ENCODE data around the gene IL12RB1.
"Not testable (repeated sequence)": the region's sequence is repeated elsewhere in the genome, so short reads cannot be mapped to it uniquely, and the experiment has no call there.

The IL12RB1 gene

GRCh38 chr19:18110609-18111232 lies 24.0 kb upstream of the IL12RB1 start:
- no peak for DNase-seq

DNA sequence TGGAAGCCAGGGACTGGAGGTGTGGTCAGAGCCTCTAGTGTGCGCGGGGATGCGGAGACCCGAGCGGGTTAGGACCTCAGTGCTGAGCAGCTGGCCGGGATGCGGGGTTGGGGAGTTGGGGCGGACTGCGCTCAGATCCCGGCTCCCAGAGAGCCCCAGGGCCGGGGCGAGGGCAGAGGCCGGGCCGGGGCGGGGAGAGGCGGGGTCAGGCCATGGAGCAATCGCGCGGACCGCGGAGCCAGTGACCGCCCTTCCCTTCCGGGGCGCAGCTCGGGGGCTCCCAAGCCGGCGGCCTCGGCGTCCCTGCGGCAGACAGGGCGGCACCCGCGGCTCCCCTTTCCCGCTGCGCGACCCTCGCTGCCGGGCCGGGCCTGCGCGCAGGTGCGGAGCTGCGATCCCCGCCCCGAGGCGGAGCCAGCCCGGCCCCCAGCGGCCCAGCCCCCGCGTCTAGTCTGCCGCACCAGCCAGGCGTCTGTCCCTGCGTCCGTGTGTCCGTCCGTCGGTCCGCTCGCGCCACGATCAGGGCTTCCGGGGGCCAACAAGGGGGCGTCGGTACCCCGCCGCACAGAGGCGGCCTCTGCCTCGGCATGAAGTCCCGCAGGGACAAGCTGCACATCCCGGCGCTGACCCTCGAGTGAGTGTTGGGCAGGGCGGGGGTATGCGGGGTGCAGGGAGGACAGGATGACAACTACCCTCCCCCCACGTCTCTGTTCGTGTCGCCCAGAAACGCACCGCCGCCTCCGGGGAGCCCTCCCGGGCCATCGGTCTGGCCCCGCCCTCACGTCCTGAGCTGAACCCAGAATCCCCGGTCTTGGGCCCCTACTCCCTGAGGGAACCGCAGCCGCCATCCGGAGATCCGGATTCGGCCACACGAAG lies 23.2 kb upstream of the IL12RB1 start:
- DNase-seq: no peak

GRCh38 chr19:18109341-18109732 lies 22.6 kb upstream of the IL12RB1 start:
- no peak for DNase-seq

GRCh38 chr19:18108897-18109296 lies 22.2 kb upstream of the IL12RB1 start:
- DNase-seq: no peak

DNA sequence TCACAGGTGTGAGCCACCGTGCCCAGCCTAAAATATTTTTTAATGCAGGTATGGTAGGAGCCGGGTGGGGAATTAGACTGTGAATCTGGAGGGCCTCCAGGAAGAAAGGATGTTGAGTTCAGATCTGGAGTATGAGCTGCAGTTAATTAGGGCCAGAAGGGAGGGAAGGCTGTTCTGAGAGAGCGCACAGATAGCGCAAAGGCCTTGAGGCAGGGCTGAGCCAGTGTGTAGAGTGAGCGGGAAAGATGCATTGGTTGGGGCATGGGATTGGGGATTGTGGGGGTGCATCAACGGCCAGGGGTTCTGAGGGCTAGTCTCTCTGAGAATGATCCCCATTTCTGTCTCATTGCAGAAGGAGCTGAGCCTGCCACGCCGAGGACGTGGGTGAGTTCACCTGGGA lies 20.5 kb upstream of the IL12RB1 start:
- DNase-seq: no peak

DNA sequence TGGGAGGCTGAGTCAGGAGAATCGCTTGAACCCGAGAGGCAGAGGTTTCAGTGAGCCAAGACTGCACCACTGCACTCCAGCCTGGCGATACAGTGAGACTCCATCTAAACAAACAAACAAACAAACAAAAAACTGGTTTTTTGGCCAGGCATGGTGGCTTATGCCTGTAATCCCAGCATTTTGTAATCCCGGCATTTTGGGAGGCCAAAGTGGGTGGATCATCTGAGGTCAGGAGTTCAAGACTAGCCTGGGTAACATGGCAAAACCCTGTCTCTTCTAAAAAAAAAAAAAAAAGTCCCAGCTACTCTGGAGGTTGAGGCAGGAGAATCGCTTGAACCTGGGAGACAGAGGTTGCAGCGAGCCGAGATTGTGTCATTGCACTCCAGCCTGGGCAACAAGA lies 18.5 kb upstream of the IL12RB1 start:
- DNase-seq: not testable (repeated sequence)

GRCh38 chr19:18104793-18105131 lies 18.0 kb upstream of the IL12RB1 start:
- no peak for DNase-seq

GRCh38 chr19:18102916-18103542 lies 16.3 kb upstream of the IL12RB1 start:
- no peak for DNase-seq

GRCh38 chr19:18101268-18101667 lies 14.5 kb upstream of the IL12RB1 start:
- no peak for DNase-seq

GRCh38 chr19:18100710-18101109 lies 14.0 kb upstream of the IL12RB1 start:
- no peak for DNase-seq

DNA sequence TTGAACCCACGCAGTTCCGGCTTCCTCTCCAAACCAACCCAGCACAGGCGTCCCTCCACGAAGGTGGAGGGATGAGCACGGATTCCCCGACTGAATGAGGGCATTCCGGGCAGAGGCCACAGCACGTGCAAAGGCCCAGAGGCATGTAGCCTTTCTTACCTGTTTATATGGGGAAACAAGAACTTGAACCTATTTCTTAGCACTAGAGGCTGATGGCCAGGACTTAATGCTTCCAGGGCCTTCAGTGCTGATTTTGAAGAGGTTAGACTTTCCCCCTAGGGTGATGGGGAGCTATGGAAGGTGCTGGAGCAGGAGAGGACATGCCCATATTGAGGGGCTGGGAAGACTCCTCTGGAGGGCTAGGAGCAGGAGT lies 12.9 kb upstream of the IL12RB1 start:
- no peak for DNase-seq

DNA sequence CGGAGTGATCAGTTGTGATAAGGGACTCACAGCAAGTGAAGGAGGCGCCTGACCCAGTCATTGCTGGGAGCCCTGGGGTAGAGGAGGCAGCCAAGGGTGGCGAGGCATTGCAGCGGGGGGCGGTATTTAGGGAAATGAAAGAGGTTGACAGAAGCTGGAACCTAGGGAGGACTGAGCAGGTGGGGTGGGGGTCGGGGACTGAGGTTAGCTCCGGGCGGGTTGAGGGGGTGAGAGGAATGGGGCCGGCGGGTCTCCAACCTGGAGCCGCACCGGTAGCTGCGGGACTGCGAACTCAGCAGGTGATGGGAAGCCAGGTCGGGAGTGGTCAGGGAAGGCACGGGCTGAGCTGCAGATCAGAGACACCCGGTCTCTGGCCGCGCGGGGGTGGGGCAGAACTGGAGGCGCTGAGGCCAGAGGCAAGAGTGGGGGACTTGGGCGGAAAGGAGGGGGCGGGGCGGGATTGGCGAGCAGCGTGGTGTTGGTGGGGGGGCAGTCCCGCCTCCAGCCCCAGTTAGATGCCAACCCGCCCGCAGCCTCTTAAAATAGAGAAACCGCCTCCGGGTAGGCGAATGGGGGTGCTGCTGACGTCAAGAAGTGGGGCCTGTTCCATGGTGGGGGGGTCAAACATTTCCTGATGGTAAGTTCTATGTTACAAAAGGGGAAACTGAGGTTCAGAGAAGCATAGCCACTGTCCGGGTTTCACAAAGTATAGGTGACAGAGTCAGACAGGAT lies 12.3 kb upstream of the IL12RB1 start:
- DNase-seq: no peak

- peak in 1 of 2 experiments; percentile 23 for DNase-seq
These were observed 11.5 kb upstream of the IL12RB1 start for GRCh38 chr19:18097993-18098890.

DNA sequence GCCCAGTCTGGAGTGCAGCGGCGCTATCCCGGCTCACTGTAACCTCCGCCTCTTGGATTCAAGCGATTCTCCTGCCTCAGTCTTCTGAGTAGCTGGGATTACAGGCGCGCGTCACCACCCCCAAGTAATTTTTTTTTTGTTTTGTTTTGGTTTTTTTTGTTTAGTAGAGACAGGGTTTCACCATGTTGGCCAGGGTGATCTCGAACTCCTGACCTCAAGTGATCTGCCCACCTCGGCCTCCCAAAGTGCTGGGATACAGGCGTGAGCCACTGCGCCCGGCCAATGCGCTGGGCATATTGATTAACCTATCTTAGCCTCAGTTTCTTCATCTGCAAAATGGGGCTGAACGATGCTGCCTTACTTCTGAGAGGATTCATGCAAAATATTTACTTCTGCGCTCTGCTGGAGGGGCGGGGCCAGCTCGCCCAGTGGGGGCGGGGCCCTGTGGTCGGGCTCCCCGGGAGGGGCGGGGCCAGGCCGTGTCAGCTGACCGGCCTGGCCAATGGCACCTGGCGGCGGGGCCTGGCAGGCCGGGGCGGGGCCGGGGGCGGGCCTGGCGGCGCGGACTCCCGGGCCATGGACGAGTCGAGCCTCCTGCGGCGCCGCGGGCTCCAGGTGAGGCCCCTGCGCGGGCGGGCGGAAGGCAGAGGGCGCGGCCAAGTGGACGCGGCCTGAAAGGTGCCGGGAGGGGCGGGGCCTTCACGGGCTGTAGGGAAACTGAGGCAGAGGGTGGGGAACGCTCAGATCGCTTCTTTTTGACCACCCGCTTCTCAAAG lies 10.7 kb upstream of the IL12RB1 start, which contains the start of gene MAST3:
TSS of gene MAST3 (plus strand) at position 562 of the 776 bp plus-strand sequence. CDS start at position 577, 15 bp downstream.
- DNase-seq: peak; percentile 58 to 73

GRCh38 chr19:18096258-18096657 lies 9.5 kb upstream of the IL12RB1 start:
- DNase-seq: no peak

DNA sequence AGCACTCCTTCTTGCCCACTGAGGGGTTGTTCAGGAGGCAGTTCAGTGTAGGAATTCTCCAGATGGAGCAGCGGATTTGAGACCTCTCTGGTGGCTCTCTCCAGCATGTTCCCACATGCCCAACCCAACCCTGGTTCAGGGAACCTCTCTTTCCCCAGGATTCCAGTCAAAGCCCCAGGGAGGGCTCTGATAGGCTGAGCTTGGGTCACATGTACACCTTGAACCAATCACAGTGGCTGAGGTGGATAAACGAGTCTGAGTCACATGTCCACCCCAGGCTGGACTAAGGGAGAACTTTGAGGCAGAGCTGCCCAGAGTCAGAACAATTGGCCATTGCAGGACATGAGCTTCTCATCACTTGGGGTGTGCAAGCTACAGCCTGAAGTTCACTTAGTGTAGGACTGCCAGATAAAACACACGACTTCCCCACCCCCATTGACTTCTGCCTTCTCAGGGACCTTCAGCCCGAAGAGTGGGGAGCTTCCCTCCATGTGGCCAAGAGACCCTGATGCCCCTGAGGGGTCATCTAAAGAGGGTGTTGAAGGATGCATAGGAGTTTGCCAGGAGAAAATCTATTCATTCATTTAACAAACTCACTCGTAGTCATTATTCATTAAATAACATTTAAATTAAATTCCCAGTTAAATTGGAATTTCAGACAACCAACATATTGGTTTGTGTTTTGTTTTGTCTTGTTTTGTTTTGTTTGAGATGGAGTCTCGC lies 6.9 kb upstream of the IL12RB1 start:
- DNase-seq: no peak

- DNase-seq: peak; percentile 81
These were observed 4.5 kb upstream of the IL12RB1 start for GRCh38 chr19:18091217-18091608.

GRCh38 chr19:18090545-18091216 lies 3.9 kb upstream of the IL12RB1 start:
- no peak for DNase-seq

DNA sequence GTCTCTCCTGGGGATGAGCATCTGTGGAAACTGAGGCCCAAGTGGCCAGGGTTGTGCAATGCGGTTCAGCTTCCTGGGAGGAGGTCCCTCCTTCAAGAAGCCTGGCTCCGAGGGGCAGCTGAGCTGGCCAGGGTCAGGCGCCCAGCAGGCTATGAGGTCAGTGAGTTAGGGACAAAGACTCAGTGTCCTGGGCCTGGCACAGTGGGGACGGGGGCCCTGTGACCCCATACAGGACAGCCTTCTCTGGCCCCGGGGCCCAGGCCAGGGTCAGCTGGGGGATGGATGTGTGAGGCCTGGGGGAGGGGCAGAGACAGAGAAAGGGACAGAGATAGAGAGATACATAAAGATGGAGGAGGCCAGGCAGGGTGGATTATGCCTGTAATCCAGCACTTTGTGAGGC lies 3.0 kb upstream of the IL12RB1 start:
- no peak for DNase-seq

DNA sequence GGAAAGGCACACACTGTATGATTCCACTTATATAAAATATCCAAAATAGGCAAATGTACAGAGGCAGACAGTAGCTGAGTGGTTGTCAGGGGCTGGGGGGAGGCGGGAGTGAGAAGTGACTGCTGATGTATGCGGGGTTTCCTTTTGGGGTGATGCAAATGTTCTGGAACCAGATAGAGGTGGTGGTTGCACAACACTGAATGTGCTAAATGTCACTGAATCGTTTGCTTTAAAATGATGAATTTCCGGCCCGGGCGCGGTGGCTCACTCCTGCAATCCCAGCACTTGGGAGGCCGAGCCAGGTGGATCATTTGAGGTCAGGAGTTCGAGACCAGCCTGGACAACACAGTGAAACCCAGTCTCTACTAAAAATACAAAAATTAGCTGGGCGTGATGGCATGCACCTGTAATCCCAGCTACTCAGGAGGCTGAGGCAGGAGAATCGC lies 2.4 kb upstream of the IL12RB1 start:
- DNase-seq: peak in 1 of 2 experiments; percentile 32

Measured in Kasumi-1 (cell line).